ELR (cell line): ENCODE data around the gene ALKBH5.

Source experiments
- DNase-seq: peaks from one replicate; pipeline ENCODE4 v3.0.0-alpha.2; 2015; ENCODE audit warnings: low read depth

Gene ALKBH5

GRCh38 chr17:18246109-18246725 lies 62.6 kb downstream of the ALKBH5 start:
- DNase-seq: no peak

- peak; percentile 77 for DNase-seq
These were observed 63.4 kb downstream of the ALKBH5 start for GRCh38 chr17:18246880-18247612.

- no peak for DNase-seq
These were observed 64.0 kb downstream of the ALKBH5 start for GRCh38 chr17:18247613-18248001.

GRCh38 chr17:18248300-18248731 lies 64.7 kb downstream of the ALKBH5 start:
- DNase-seq: peak; percentile 81

GRCh38 chr17:18248811-18249210 lies 65.2 kb downstream of the ALKBH5 start:
- no peak for DNase-seq

GRCh38 chr17:18250259-18250658 lies 66.6 kb downstream of the ALKBH5 start:
- DNase-seq: no peak

- DNase-seq: no peak
These were observed 67.1 kb downstream of the ALKBH5 start for GRCh38 chr17:18250708-18251107.

- no peak for DNase-seq
These were observed 67.6 kb downstream of the ALKBH5 start for GRCh38 chr17:18251204-18251603.

- no peak for DNase-seq
These were observed 68.5 kb downstream of the ALKBH5 start for GRCh38 chr17:18252160-18252559.

- DNase-seq: no peak
These were observed 69.7 kb downstream of the ALKBH5 start for GRCh38 chr17:18253187-18253884.

GRCh38 chr17:18253947-18254821 lies 70.6 kb downstream of the ALKBH5 start:
- DNase-seq: no peak

- DNase-seq: no peak
These were observed 71.4 kb downstream of the ALKBH5 start for GRCh38 chr17:18254888-18255649.

- DNase-seq: no peak
These were observed 72.7 kb downstream of the ALKBH5 start for GRCh38 chr17:18256351-18256750.

GRCh38 chr17:18256776-18257175 lies 73.1 kb downstream of the ALKBH5 start:
- DNase-seq: no peak

- DNase-seq: peak; percentile 78
These were observed 73.8 kb downstream of the ALKBH5 start for GRCh38 chr17:18257268-18257981.

- peak; percentile 91 for DNase-seq
These were observed 74.3 kb downstream of the ALKBH5 start for GRCh38 chr17:18257982-18258355.

- peak; percentile 68 for DNase-seq
These were observed 74.9 kb downstream of the ALKBH5 start, which contains the start of gene FLII for GRCh38 chr17:18258356-18259038. FLII (minus strand) TSS chr17:18258738; CDS start chr17:18258690, 48 bp downstream.
